CD1c-positive myeloid dendritic cell (primary cell): Measurements from ENCODE around the gene DAPL1.

Experiments used
- DNase-seq: peaks from one replicate; pipeline ENCODE4 v3.0.0-alpha.2; 2016; ENCODE audit errors: extremely low spot score

Gene DAPL1

GRCh38 chr2:158777077-158777476 lies 18.0 kb upstream of the DAPL1 start:
- DNase-seq = no peak

DNA sequence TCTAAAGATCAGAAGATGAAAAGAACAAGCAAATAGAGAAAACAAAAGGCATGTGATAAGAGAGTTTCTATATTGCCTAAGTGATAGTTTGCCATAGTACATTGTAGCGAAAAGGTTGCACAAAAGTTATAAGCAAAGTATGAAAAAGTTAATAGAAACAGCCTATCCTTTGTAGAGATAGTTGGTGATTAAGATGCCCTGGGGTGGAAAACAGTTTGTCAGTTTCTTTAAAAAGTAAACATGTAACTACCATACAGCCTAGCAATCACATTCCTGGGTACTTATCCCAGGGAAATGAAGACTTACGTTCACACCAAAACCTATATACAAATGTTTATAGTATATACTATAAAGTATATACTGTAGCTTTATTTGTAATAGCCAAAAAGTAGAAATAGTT lies 16.9 kb upstream of the DAPL1 start:
- no peak for DNase-seq

DNA sequence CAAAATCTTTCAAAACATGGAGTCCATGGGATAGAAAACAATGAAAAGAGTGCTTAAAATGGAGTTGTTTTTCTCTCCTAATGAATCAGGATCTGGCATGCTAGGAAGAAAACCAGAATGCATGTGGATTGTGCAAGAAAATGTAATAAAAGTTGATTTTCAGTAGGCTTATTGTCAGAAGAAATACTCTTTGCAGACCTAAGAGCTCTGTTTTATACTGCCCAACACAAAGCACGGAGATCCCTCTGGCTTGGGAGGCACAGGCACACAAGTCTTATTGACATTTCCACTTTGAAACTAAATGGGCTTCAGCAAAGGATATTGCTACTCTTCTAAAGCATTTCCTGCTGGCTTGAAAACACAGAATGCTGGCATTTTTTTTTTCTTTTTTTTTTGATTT lies 15.5 kb upstream of the DAPL1 start:
- no peak for DNase-seq

- DNase-seq = peak; percentile 55
These were observed 13.7 kb upstream of the DAPL1 start for GRCh38 chr2:158781353-158781961.

- DNase-seq = no peak
These were observed 13.0 kb upstream of the DAPL1 start for GRCh38 chr2:158782136-158782535.

GRCh38 chr2:158782616-158783015 lies 12.5 kb upstream of the DAPL1 start:
- no peak for DNase-seq

DNA sequence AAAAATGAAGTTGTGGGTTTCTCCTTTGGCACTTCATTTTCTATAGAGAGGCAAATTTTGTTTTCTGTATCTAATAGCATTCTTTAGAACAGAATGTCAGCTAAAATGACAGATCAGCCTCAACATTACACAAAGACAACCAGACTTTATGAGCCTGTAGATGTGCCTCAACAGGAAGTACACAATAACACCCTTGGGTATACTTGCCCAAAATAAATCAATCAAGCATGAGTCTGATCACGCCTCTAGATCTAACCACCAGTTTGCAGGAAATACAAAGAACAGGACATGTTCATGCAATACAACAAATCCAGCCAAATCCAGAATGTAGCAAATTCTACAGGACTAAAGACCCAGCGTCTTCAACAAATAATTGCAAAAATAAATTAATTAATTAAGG lies 11.2 kb upstream of the DAPL1 start:
- DNase-seq = no peak

GRCh38 chr2:158786897-158787296 lies 8.2 kb upstream of the DAPL1 start:
- no peak for DNase-seq

DNA sequence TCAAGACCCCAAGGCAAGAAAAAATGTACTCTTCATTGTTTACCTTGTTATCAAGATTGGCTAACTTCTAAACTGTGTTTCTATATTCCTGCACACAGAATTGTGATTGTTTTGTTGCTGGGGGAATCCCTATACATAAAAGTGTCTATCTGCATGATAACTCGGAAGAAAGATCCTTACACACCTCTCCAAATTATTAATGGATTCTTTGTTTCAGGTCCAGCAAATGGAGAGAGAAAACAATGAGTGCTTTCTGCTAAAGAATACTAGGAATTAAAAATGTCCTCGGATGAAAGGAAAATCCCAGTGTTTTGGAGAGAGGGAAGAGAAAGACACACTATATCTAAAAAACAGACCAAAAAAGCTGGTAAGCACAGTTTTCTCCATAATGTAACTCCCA lies 6.2 kb upstream of the DAPL1 start:
- DNase-seq = no peak

DNA sequence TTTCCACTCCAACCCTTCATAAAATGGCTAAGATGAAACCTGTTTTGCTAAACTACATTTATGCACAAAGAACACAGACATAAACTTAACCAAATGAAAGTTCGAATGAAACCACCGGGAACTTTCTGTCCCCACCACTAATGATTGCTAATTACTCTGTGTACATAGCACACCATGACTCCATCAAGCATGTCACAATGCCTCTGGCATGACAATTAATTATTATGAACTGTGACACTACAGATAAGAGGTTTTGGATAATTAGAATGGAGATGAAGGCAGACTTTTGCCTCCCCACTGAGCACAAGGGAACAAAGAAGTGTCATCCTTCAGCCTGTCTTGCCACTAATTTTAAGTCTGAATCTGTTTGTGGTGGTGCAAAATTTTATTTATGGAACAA lies 1.5 kb downstream of the DAPL1 start:
- DNase-seq = no peak

GRCh38 chr2:158797963-158798700 lies 3.0 kb downstream of the DAPL1 start:
- DNase-seq = no peak

- DNase-seq = no peak
These were observed 4.1 kb downstream of the DAPL1 start for GRCh38 chr2:158799181-158799580.

DNA sequence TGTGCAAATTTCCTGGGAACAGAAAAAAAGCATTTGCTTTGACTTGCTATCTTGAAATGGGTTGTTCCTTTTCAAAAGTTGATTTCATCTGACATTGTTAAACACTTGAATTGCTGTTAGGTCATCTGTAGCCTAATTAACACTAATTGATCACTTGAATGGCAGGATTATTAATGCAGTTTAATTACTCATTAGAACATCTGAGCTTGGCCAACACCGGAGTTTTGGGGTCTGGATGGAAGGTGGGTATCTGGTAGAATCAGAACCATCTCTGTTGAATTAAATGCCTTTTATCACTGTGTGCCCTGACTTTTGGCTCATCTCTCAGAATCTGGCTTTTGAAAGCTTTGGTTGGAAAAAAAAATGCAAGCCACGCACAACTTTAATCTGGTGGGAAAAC lies 8.4 kb downstream of the DAPL1 start:
- no peak for DNase-seq

GRCh38 chr2:158805255-158805654 lies 10.1 kb downstream of the DAPL1 start:
- no peak for DNase-seq

- DNase-seq = no peak
These were observed 10.8 kb downstream of the DAPL1 start for GRCh38 chr2:158805936-158806335.

DNA sequence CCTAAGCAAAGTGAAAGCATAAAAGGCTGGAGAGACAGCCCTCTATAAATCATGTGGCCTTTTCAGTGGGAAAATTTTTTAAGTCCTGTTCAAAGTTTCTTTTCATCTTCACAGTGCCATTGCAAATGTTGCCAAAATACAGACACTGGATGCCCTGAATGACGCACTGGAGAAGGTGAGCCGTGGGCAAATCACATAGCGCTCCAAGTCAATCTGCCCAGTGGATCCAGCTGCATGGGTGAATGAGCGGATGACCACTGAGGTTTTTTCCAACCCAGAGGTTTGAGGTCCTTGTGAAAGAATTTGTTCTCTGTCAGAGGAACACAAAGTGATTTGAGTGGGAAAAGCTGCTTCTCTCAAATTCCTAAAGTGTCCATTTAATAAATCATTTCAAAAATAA lies 11.8 kb downstream of the DAPL1 start:
- no peak for DNase-seq

GRCh38 chr2:158808426-158808825 lies 13.3 kb downstream of the DAPL1 start:
- DNase-seq = no peak

DNA sequence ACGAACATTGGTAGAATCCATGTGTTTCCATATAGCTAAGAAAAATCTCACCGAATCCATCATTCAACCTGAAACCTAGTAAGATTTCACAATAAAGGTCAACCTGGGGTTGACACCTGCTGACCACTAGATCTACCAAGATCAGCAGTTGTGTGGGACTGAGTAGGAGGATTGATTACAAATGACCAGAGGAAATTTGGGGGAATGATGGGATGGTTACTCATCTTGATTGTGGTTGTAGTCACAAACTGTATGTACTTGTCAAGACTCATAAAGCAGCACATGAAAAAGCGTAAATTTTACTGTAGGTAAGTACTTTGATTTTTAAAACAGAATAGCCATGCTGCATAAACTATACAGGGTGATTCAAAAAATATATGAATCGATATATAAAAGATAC lies 14.7 kb downstream of the DAPL1 start:
- no peak for DNase-seq

DNA sequence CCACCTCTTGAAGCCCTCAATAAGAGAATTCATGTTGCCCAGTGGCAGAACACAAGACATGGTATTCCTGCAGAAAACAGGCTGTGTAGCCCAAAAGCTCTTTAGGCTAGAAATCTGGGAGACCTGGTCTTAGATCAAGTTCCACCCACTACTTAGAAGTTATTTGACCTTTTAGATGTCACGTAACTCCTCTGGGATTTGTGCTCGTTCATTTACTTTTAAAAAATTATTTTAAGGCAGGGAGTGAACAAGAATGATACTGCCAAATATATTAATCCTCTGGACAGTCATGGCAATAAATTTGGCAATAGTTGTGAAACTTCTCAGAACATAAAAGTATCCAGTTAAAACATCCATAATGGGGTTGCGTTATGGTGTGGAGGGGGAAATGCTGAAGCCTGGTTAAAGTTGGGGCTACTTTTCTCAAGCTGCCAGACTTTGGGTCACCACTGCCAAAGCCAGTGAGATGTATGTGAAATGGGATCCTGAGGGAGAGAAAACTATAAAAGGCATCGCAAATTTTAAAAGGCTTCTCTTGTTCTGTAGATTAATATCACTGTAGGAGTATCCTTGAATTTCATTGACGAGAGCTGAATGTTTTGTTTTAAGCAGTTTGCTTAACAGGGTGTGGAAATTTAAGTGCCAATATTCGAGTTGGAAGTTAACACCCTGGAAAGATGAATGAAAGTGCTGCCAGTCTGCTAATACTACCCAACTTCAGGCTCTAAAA lies 15.8 kb downstream of the DAPL1 start:
- no peak for DNase-seq

- no peak for DNase-seq
These were observed 20.0 kb downstream of the DAPL1 start for GRCh38 chr2:158815166-158815565.

GRCh38 chr2:158815658-158816057 lies 20.5 kb downstream of the DAPL1 start:
- DNase-seq = no peak

- DNase-seq = no peak
These were observed 22.5 kb downstream of the DAPL1 start for GRCh38 chr2:158817588-158817987.

DNA sequence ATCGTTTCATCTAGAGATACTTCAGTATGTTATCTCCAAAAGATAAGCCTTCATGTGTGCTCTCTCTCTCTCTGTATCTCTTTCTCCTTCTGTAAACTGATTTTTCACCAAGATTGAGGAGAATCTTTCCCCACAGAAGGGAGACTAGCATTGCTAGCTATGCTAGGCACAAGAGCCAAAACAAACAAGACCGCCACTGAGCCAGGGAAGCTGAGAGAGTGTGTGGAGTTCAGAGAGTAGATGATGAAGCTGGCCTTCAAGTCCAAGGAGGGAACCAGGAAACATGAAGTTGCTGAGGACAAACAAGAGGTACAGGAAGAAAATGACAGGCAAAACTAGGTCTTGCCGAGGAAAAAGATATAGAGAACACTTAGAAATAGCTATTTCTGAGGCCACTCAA lies 23.4 kb downstream of the DAPL1 start:
- DNase-seq = no peak
